Smooth muscle cell (in vitro differentiated cells): ENCODE results near the gene PTPRN. TPM values are rescaled to one million over a fixed set of nuclear protein-coding genes. Genes with fewer than 3 reads are reported as not detected.

ENCODE experiments used
- DNase-seq: peaks from one replicate; lab custom pipeline; 2025; ENCODE audit not compliant: unreplicated experiment; lab: John Stamatoyannopoulos, UW
- H2AFZ ChIP-seq: fragments of 200-600 bp; sonication (generic); 2 replicates; pipeline ENCODE4 v1.6.0; 2016; ENCODE audit warnings: antibody characterized with exemption, low read depth, mild to moderate bottlenecking
- H3F3A ChIP-seq: fragments of 200-600 bp; sonication (generic); 2 replicates; pipeline ENCODE4 v1.6.0; 2017; ENCODE audit warnings: antibody characterized with exemption, low read depth
- H3K27ac ChIP-seq: fragments of 200-600 bp; sonication (generic); 2 replicates; pipeline ENCODE4 v1.5.1; 2016; ENCODE audit warnings: low read depth, mild to moderate bottlenecking
- H3K27me3 ChIP-seq: fragments of 200-600 bp; sonication (generic); 2 replicates; pipeline ENCODE4 v1.6.1; 2016; ENCODE audit warnings: low read depth, mild to moderate bottlenecking
- H3K36me3 ChIP-seq: fragments of 200-600 bp; sonication (generic); 2 replicates; pipeline ENCODE4 v1.5.1; 2016; ENCODE audit warnings: low read depth
- H3K4me1 ChIP-seq: fragments of 200-600 bp; sonication (generic); 2 replicates; pipeline ENCODE4 v1.5.1; 2016; ENCODE audit warnings: low read depth
- H3K4me2 ChIP-seq: fragments of 200-600 bp; sonication (generic); 2 replicates; pipeline ENCODE4 v1.6.0; 2016; ENCODE audit warnings: mild to moderate bottlenecking
- H3K4me3 ChIP-seq: fragments of 200-600 bp; sonication (generic); 2 replicates; pipeline ENCODE4 v1.5.1; 2016; ENCODE audit warnings: mild to moderate bottlenecking
- H3K79me2 ChIP-seq: fragments of 200-600 bp; sonication (generic); 2 replicates; pipeline ENCODE4 v1.6.0; 2016; ENCODE audit warnings: low read depth, mild to moderate bottlenecking
- H3K9ac ChIP-seq: fragments of 200-600 bp; sonication (generic); 2 replicates; pipeline ENCODE4 v1.6.0; 2016; ENCODE audit warnings: low read depth
- H3K9me3 ChIP-seq: fragments of 200-600 bp; sonication (generic); replicated peaks from 2 replicates; pipeline ENCODE4 v1.5.1; 2016; ENCODE audit warnings: low read depth
- H4K20me1 ChIP-seq: fragments of 200-600 bp; sonication (generic); 2 replicates; pipeline ENCODE4 v1.6.0; 2016; ENCODE audit warnings: low read depth
- CTCF ChIP-seq: fragments of 200-600 bp; sonication (generic); IDR thresholded peaks from 2 replicates; pipeline ENCODE4 v1.5.1; 2017; ENCODE audit warnings: borderline replicate concordance, mild to moderate bottlenecking, antibody characterized with exemption; ENCODE audit not compliant: insufficient read depth, poor library complexity, severe bottlenecking
- WGBS: methylation state at CpG from one replicate; pipeline ENCODE4 v1.1.7; 2016; ENCODE audit warnings: low lambda C conversion rate; 5-methylcytosine and 5-hydroxymethylcytosine counted together
- polyA plus RNA-seq: library from polyadenylated mRNA; unstranded; fragments of >200 nt; fragmentation: Nextera tagmentation; extraction: Ambion mirVana; gene quantifications from 2 replicates; pipeline ENCODE4 v1.2.1, GENCODE V29; 2016
- total RNA-seq: library from RNA; depleted of rRNA; stranded (reverse); fragments of >200 nt; gene quantifications from 2 replicates; pipeline ENCODE4 v1.2.3, GENCODE V29; 2014

PTPRN gene
- total and polyA plus RNA-seq, 2 experiments from 2014 or later: 10.7 to 36.4 TPM

GRCh38 chr2:219274361-219274921, 34.8 kb downstream of the PTPRN start:
- H2AFZ ChIP-seq: no peak overlapping the region
- no peak overlapping the region for H3K4me3 ChIP-seq
- peaks cover 14% of the 10 kb centered on the region for H3K4me1 ChIP-seq
- H3K79me2 ChIP-seq: no peaks in the 10 kb centered on the region
- peak overlapping the region; percentile 98 for H3K27ac ChIP-seq
- no peaks in the 10 kb centered on the region for H3K9me3 ChIP-seq
- H3K36me3 ChIP-seq: no peaks in the 10 kb centered on the region
- H3K4me2 ChIP-seq: peak overlapping the region; percentile 63
- 0% methylated on average over 3 of the region's 6 CpGs for WGBS
- peaks cover 12% of the 10 kb centered on the region for H3F3A ChIP-seq
- TF ChIP-seq CTCF: no peak
- no peaks in the 10 kb centered on the region for H4K20me1 ChIP-seq
- no peaks in the 10 kb centered on the region for H3K27me3 ChIP-seq
- H3K9ac ChIP-seq: peak overlapping the region; percentile 93
- no peak for DNase-seq

GRCh38 chr2:219273937-219274336, 35.3 kb downstream of the PTPRN start:
- peak overlapping the region; percentile 98 for H3K27ac ChIP-seq
- H3K9ac ChIP-seq: peak overlapping the region; percentile 93
- no peak for TF ChIP-seq CTCF
- H3K4me2 ChIP-seq: peak overlapping the region; percentile 63
- peaks cover 14% of the 10 kb centered on the region for H3K4me1 ChIP-seq
- no peak for DNase-seq
- H3K79me2 ChIP-seq: no peaks in the 10 kb centered on the region
- H3F3A ChIP-seq: peaks cover 12% of the 10 kb centered on the region
- no peak overlapping the region for H3K4me3 ChIP-seq
- WGBS: 68% methylated on average over 3 of the region's 3 CpGs
- no peaks in the 10 kb centered on the region for H3K9me3 ChIP-seq
- no peaks in the 10 kb centered on the region for H3K36me3 ChIP-seq
- no peak overlapping the region for H2AFZ ChIP-seq
- no peaks in the 10 kb centered on the region for H4K20me1 ChIP-seq
- no peaks in the 10 kb centered on the region for H3K27me3 ChIP-seq

- Histone ChIP-seq H2AFZ (no peak overlapping the region), H3K27me3 (no peaks in the 10 kb centered on the region), H3K27ac (peak overlapping the region; percentile 98), H4K20me1 (no peaks in the 10 kb centered on the region), H3K9me3 (no peaks in the 10 kb centered on the region), H3K4me2 (no peak overlapping the region), H3K4me1 (peaks cover 6% of the 10 kb centered on the region), H3K36me3 (no peaks in the 10 kb centered on the region), H3K9ac (no peak overlapping the region), H3F3A (peaks cover 4% of the 10 kb centered on the region), H3K79me2 (no peaks in the 10 kb centered on the region), H3K4me3 (no peak overlapping the region)
- TF ChIP-seq CTCF: no peak
- WGBS: 35% methylated on average over 2 of the region's 2 CpGs
- DNase-seq: no peak
Measured at GRCh38 chr2:219272995-219273394, 36.2 kb downstream of the PTPRN start.

GRCh38 chr2:219272356-219272755, 36.8 kb downstream of the PTPRN start:
- Histone ChIP-seq H3K4me3 (no peak overlapping the region), H3K4me2 (no peak overlapping the region), H3K27ac (no peak overlapping the region), H3K27me3 (no peaks in the 10 kb centered on the region), H4K20me1 (no peaks in the 10 kb centered on the region), H3K9me3 (no peaks in the 10 kb centered on the region), H3K4me1 (peaks cover 3% of the 10 kb centered on the region), H3K79me2 (no peaks in the 10 kb centered on the region), H3K9ac (no peak overlapping the region), H3K36me3 (no peaks in the 10 kb centered on the region), H2AFZ (no peak overlapping the region), H3F3A (peaks cover 3% of the 10 kb centered on the region)
- DNase-seq: no peak
- no peak for TF ChIP-seq CTCF
- 90% methylated on average over 4 of the region's 4 CpGs for WGBS
